ENCODE measurements around the gene PEX16. TPM values are rescaled to one million over a fixed set of nuclear protein-coding genes. Genes with fewer than 3 reads are reported as not detected.

Gene PEX16
- total and polyA plus RNA-seq, 2 of the 13 experiments (the other 11 are each of a cell fraction or from before 2014, with no cell fraction given), result 12.5 to 21.8 TPM

DNA sequence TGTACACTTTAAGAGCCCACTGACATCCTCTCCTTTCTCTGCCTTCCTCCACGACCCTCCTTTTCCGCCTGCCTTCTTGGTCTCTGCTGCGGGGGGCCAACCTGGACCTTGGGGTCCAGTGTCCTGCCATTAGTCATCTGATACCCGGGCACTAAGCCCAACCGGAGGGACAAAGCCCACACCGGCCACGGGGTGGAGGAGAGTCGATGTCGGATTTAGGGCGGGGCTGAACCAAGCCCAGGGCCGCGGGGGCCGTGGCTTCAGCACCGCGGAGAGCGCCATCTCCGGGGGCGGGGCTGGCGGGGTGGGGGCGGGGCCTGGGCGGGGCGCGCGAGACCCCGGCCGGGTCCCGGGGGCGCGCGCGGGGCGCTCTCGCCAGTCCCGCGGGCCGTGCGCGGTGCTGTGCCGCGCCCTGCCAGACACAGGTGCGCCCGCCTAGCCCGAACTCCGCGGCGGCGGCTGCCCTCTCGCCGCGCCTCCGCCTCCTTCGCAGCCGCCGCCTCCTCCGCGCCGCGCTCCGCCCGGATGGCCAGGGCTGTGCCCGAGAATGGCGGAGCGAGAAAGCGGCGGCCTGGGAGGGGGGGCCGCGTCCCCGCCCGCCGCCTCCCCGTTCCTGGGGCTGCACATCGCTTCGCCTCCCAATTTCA, 32.3 kb downstream of the PEX16 start, which contains the start of gene MAPK8IP1 (continued):
- TF ChIP-seq ZBTB7A (CRISPR knock-in tag; IDR thresholded peaks at IDR 0.05) (no peak), ZMYM2 (CRISPR knock-in tag; IDR thresholded peaks at IDR 0.05) (no peak), PPARG (CRISPR knock-in tag; conservative IDR thresholded peaks at IDR 0.05) (no peak), SPEN (CRISPR knock-in tag; IDR thresholded peaks at IDR 0.05; ENCODE audit: low read depth) (0 out of 2 replicates have a peak, but pooled peaks have one; percentile 29), ZFP36 (IDR thresholded peaks at IDR 0.05; ENCODE audit: borderline replicate concordance, low read depth, low read length, partially characterized antibody) (no peak), ZNF274 (CRISPR knock-in tag; IDR thresholded peaks at IDR 0.05) (no peak), IKZF1 (IDR thresholded peaks at IDR 0.05) (no peak), ZSCAN9 (CRISPR knock-in tag; IDR thresholded peaks at IDR 0.05; ENCODE audit: borderline replicate concordance) (peak; percentile 87; the same call in 1 of the 2 replicates), NFKB2 (CRISPR knock-in tag; IDR thresholded peaks at IDR 0.05; ENCODE audit: borderline replicate concordance) (no peak; the same call in 1 of the 2 replicates), DNMT3B (CRISPR knock-in tag; conservative IDR thresholded peaks at IDR 0.05) (no peak), ZIK1 (CRISPR knock-in tag; IDR thresholded peaks at IDR 0.05; ENCODE audit: borderline replicate concordance, low read depth) (no peak), SMYD3 (CRISPR knock-in tag; IDR thresholded peaks at IDR 0.05) (no peak), ZFX (CRISPR knock-in tag; IDR thresholded peaks at IDR 0.05; ENCODE audit: low read depth) (no peak), MXI1 (IDR thresholded peaks at IDR 0.05; ENCODE audit: borderline replicate concordance, low read depth, low read length) (peak; percentile 38; the same call in 1 of the 3 replicates), PCBP2 (optimal IDR thresholded peaks at IDR 0.05; ENCODE audit: low read depth, low read length, poor library complexity, severe bottlenecking) (no peak), ELF4 (CRISPR knock-in tag; IDR thresholded peaks at IDR 0.05; ENCODE audit: borderline replicate concordance) (no peak), HOXA9 (CRISPR knock-in tag; IDR thresholded peaks at IDR 0.05; ENCODE audit: borderline replicate concordance) (no peak), ZNF792 (CRISPR knock-in tag; IDR thresholded peaks at IDR 0.05) (peak; percentile 61; the same call in 1 of the 2 replicates), ZNF292 (CRISPR knock-in tag; IDR thresholded peaks at IDR 0.05; ENCODE audit: borderline replicate concordance, low read depth) (no peak), ZMYM4 (CRISPR knock-in tag; IDR thresholded peaks at IDR 0.05) (no peak), ZNF230 (CRISPR knock-in tag; IDR thresholded peaks at IDR 0.05) (no peak)
- TF ChIP-seq, protein P1, sequence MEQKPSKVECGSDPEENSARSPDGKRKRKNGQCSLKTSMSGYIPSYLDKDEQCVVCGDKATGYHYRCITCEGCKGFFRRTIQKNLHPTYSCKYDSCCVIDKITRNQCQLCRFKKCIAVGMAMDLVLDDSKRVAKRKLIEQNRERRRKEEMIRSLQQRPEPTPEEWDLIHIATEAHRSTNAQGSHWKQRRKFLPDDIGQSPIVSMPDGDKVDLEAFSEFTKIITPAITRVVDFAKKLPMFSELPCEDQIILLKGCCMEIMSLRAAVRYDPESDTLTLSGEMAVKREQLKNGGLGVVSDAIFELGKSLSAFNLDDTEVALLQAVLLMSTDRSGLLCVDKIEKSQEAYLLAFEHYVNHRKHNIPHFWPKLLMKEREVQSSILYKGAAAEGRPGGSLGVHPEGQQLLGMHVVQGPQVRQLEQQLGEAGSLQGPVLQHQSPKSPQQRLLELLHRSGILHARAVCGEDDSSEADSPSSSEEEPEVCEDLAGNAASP (CRISPR knock-in tag; IDR thresholded peaks at IDR 0.05; ENCODE audit: borderline replicate concordance), result peak; percentile 45; the same call in 1 of the 2 replicates
- TF ChIP-seq, protein P2, sequence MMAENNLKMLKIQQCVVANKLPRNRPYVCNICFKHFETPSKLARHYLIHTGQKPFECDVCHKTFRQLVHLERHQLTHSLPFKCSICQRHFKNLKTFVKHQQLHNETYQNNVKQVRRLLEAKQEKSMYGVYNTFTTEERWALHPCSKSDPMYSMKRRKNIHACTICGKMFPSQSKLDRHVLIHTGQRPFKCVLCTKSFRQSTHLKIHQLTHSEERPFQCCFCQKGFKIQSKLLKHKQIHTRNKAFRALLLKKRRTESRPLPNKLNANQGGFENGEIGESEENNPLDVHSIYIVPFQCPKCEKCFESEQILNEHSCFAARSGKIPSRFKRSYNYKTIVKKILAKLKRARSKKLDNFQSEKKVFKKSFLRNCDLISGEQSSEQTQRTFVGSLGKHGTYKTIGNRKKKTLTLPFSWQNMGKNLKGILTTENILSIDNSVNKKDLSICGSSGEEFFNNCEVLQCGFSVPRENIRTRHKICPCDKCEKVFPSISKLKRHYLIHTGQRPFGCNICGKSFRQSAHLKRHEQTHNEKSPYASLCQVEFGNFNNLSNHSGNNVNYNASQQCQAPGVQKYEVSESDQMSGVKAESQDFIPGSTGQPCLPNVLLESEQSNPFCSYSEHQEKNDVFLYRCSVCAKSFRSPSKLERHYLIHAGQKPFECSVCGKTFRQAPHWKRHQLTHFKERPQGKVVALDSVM (CRISPR knock-in tag; IDR thresholded peaks at IDR 0.05), result no peak
- TF ChIP-seq, protein P3, sequence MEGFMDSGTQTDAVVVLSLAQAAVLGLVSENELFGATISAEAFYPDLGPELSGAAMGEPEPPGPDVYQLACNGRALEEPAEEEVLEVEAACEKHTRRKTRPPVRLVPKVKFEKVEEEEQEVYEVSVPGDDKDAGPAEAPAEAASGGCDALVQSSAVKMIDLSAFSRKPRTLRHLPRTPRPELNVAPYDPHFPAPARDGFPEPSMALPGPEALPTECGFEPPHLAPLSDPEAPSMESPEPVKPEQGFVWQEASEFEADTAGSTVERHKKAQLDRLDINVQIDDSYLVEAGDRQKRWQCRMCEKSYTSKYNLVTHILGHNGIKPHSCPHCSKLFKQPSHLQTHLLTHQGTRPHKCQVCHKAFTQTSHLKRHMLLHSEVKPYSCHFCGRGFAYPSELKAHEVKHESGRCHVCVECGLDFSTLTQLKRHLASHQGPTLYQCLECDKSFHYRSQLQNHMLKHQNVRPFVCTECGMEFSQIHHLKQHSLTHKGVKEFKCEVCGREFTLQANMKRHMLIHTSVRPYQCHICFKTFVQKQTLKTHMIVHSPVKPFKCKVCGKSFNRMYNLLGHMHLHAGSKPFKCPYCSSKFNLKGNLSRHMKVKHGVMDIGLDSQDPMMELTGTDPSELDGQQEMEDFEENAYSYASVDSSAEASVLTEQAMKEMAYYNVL (CRISPR knock-in tag; IDR thresholded peaks at IDR 0.05; ENCODE audit: borderline replicate concordance), result no peak
- TF ChIP-seq, protein P4, sequence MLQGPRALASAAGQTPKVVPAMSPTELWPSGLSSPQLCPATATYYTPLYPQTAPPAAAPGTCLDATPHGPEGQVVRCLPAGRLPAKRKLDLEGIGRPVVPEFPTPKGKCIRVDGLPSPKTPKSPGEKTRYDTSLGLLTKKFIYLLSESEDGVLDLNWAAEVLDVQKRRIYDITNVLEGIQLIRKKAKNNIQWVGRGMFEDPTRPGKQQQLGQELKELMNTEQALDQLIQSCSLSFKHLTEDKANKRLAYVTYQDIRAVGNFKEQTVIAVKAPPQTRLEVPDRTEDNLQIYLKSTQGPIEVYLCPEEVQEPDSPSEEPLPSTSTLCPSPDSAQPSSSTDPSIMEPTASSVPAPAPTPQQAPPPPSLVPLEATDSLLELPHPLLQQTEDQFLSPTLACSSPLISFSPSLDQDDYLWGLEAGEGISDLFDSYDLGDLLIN (CRISPR knock-in tag; IDR thresholded peaks at IDR 0.05; ENCODE audit: borderline replicate concordance), result no peak
